Forelimb muscle (tissue), 1 donor: ENCODE results near the gene TARBP1. TPM values are rescaled to one million over a fixed set of nuclear protein-coding genes. Genes with fewer than 3 reads are reported as not detected.
"Not testable (repeated sequence)": the region's sequence is repeated elsewhere in the genome, so short reads cannot be mapped to it uniquely, and the experiment has no call there.

Source experiments
- DNase-seq: peaks from one replicate; pipeline ENCODE4 v3.0.0-alpha.2; 2013; ENCODE audit warnings: low read depth
- polyA plus RNA-seq: library from polyadenylated mRNA; unstranded; fragments of 120-200 nt; gene quantifications from one replicate; pipeline ENCODE4 v1.2.1, GENCODE V29; 2013; ENCODE audit not compliant: insufficient read length

The TARBP1 gene
- polyA plus RNA-seq, 1 donor = 32.1 TPM

- no peak for DNase-seq
Observed at GRCh38 chr1:234396092-234396491, 82.9 kb downstream of the TARBP1 start.

GRCh38 chr1:234395297-234395696 lies 83.7 kb downstream of the TARBP1 start:
- no peak for DNase-seq

GRCh38 chr1:234393190-234393589 lies 85.8 kb downstream of the TARBP1 start:
- DNase-seq = no peak

- DNase-seq = no peak
Observed at GRCh38 chr1:234388094-234388493, 90.9 kb downstream of the TARBP1 start.

- no peak for DNase-seq
Observed at GRCh38 chr1:234386122-234386521, 92.9 kb downstream of the TARBP1 start.

- DNase-seq = no peak
Observed at GRCh38 chr1:234381699-234382555, 97.1 kb downstream of the TARBP1 start.

- DNase-seq = not testable (repeated sequence)
Observed at GRCh38 chr1:234379591-234380109, 99.3 kb downstream of the TARBP1 start.

GRCh38 chr1:234375672-234376071 lies 103.3 kb downstream of the TARBP1 start:
- no peak for DNase-seq

- no peak for DNase-seq
Observed at GRCh38 chr1:234373959-234374254, 105.1 kb downstream of the TARBP1 start.

GRCh38 chr1:234373064-234373958 lies 105.7 kb downstream of the TARBP1 start, which contains the start of gene COA6:
COA6 (plus strand) TSS chr1:234373456; CDS start chr1:234373467, 11 bp downstream.
- DNase-seq = peak; percentile 91

- DNase-seq = no peak
Observed at GRCh38 chr1:234372011-234372757, 106.8 kb downstream of the TARBP1 start.

GRCh38 chr1:234371414-234371813 lies 107.6 kb downstream of the TARBP1 start:
- no peak for DNase-seq

GRCh38 chr1:234369784-234370183 lies 109.2 kb downstream of the TARBP1 start:
- no peak for DNase-seq

GRCh38 chr1:234369033-234369430 lies 109.9 kb downstream of the TARBP1 start:
- DNase-seq = no peak

GRCh38 chr1:234368320-234369032 lies 110.5 kb downstream of the TARBP1 start:
- no peak for DNase-seq

- no peak for DNase-seq
Observed at GRCh38 chr1:234362558-234362957, 116.4 kb downstream of the TARBP1 start.

- no peak for DNase-seq
Observed at GRCh38 chr1:234361102-234361603, 117.8 kb downstream of the TARBP1 start.

GRCh38 chr1:234357831-234358230 lies 121.1 kb downstream of the TARBP1 start:
- DNase-seq = no peak

- not testable (repeated sequence) for DNase-seq
Observed at GRCh38 chr1:234356615-234357269, 122.2 kb downstream of the TARBP1 start.

- no peak for DNase-seq
Observed at GRCh38 chr1:234355782-234356510, 123.0 kb downstream of the TARBP1 start.
